H1 (cell line): Measurements from ENCODE around the gene RIMS1. TPM values are rescaled to one million over a fixed set of nuclear protein-coding genes. Genes with fewer than 3 reads are reported as not detected.

Source experiments
- CTCF ChIA-PET: fragments of 300-600 bp; sonication (Branson Sonifier 250); formaldehyde crosslinking; loops from one replicate; lab custom pipeline; 2021; ENCODE audit not compliant: partially characterized antibody; lab: Charles Lee
- POLR2A ChIA-PET: fragments of 300-600 bp; sonication (Branson Sonifier 250); formaldehyde crosslinking; loops from one replicate; lab custom pipeline; 2021; ENCODE audit warnings: inconsistent platforms; ENCODE audit not compliant: partially characterized antibody; lab: Charles Lee
- DNase-seq, 2 experiments: peaks; one replicate each; pipeline versions ENCODE4 v3.0.0 to v3.0.0-alpha.2; 2010 to 2022; ENCODE audit warnings: low spot score in 2 of 2, low read depth in 1 of 2, mixed read lengths in 1 of 2
- FAIRE-seq: peaks from 2 replicates; lab custom pipeline; 2011; peaks lifted over from hg19 to GRCh38; lab: Jason Lieb, UNC
- H2AFZ ChIP-seq: 2 replicates; pipeline ENCODE4 v1.8.1; 2012; ENCODE audit warnings: low read length, inconsistent platforms
- H2AK5ac ChIP-seq: 2 replicates; pipeline ENCODE4 v1.6.1; 2013; ENCODE audit warnings: low read depth, low read length
- H2BK120ac ChIP-seq: replicated peaks from 2 replicates; pipeline ENCODE3; 2013; ENCODE audit warnings: low read depth, low read length, inconsistent platforms
- H2BK12ac ChIP-seq: 2 replicates; pipeline ENCODE4 v1.6.1; 2013; ENCODE audit warnings: low read depth, low read length
- H2BK15ac ChIP-seq: 2 replicates; pipeline ENCODE4 v1.6.1; 2013; ENCODE audit warnings: low read length
- H2BK20ac ChIP-seq: 2 replicates; pipeline ENCODE4 v1.6.1; 2013; ENCODE audit warnings: low read length
- H2BK5ac ChIP-seq: 2 replicates; pipeline ENCODE4 v1.6.1; 2013; ENCODE audit warnings: low read depth, low read length
- H3K14ac ChIP-seq: 2 replicates; pipeline ENCODE4 v1.6.1; 2013; ENCODE audit warnings: inconsistent platforms; ENCODE audit not compliant: insufficient read length
- H3K18ac ChIP-seq: 2 replicates; pipeline ENCODE4 v1.6.1; 2013; ENCODE audit warnings: low read length; ENCODE audit errors: extremely low read depth
- H3K23ac ChIP-seq: 2 replicates; pipeline ENCODE4 v1.6.1; 2013; ENCODE audit warnings: inconsistent platforms; ENCODE audit not compliant: insufficient read length
- H3K23me2 ChIP-seq: 2 replicates; pipeline ENCODE4 v1.6.1; 2013; ENCODE audit warnings: low read depth, low read length
- H3K27ac ChIP-seq: 2 replicates; pipeline ENCODE4 v1.6.1; 2011; ENCODE audit warnings: low read depth, low read length, inconsistent platforms
- H3K27me3 ChIP-seq, 4 experiments: replicated peaks in 1 of 4; 1 replicate in 1 of 4; 2 replicates in 3 of 4; pipeline versions ENCODE4 v1.6.1 to v1.8.1; 2011 to 2013; ENCODE audit warnings: low read length in 3 of 4, mild to moderate bottlenecking in 3 of 4, inconsistent platforms in 2 of 4, mixed read lengths in 2 of 4, moderate library complexity in 1 of 4; ENCODE audit not compliant: control insufficient read depth in 3 of 4, insufficient read depth in 3 of 4; ENCODE audit errors: extremely low read depth in 1 of 4
- H3K36me3 ChIP-seq, 4 experiments: 2 replicates each; pipeline versions ENCODE4 v1.6.1 to v1.8.1; 2011 to 2013; ENCODE audit warnings: mild to moderate bottlenecking in 4 of 4, low read length in 3 of 4, moderate library complexity in 2 of 4, control low read depth in 1 of 4, inconsistent platforms in 1 of 4; ENCODE audit not compliant: insufficient read depth in 4 of 4, control insufficient read depth in 2 of 4
- H3K4ac ChIP-seq: replicated peaks from 2 replicates; pipeline ENCODE3; 2013; ENCODE audit warnings: low read length, low read depth, mixed read lengths, inconsistent platforms; ENCODE audit not compliant: insufficient read length
- H3K4me1 ChIP-seq, 4 experiments: replicated peaks in 1 of 4; 1 replicate in 1 of 4; 2 replicates in 3 of 4; pipeline versions ENCODE4 v1.6.1 to v1.8.1; 2011 to 2013; ENCODE audit warnings: low read length in 3 of 4, inconsistent platforms in 2 of 4, mixed read lengths in 1 of 4; ENCODE audit not compliant: insufficient read depth in 4 of 4, control insufficient read depth in 3 of 4
- H3K4me2 ChIP-seq, 2 experiments: 2 replicates each; pipeline versions ENCODE4 v1.6.1 to v1.8.1; 2011 to 2013; ENCODE audit warnings: low read depth in 2 of 2, low read length in 2 of 2, control low read depth in 1 of 2, inconsistent platforms in 1 of 2, mild to moderate bottlenecking in 1 of 2; ENCODE audit not compliant: insufficient read depth in 1 of 2
- H3K4me3 ChIP-seq, 4 experiments: fragments of 200-600, 300-600 bp in 1 of 4; sonication (generic), shearing (Covaris generic), sonication (Bioruptor Twin) in 1 of 4; 2 replicates each; pipeline versions ENCODE4 v1.5.1 to v1.8.1; 2011 to 2016; ENCODE audit warnings: low read length in 4 of 4, low read depth in 3 of 4, control low read depth in 2 of 4, inconsistent platforms in 2 of 4, mild to moderate bottlenecking in 2 of 4, mixed read lengths in 1 of 4, moderate library complexity in 1 of 4; ENCODE audit not compliant: insufficient read depth in 2 of 4; ENCODE audit errors: extremely low read depth in 1 of 4
- H3K56ac ChIP-seq: replicated peaks from 2 replicates; pipeline ENCODE3; 2013; ENCODE audit warnings: low read depth, mild to moderate bottlenecking, mixed read lengths, low read length, inconsistent platforms; ENCODE audit not compliant: insufficient read length
- H3K79me1 ChIP-seq: 2 replicates; pipeline ENCODE4 v1.6.1; 2013; ENCODE audit warnings: low read depth, low read length, control low read depth
- H3K79me2 ChIP-seq, 2 experiments: 2 replicates each; pipeline versions ENCODE4 v1.6.1 to v1.8.1; 2012 to 2013; ENCODE audit warnings: low read length in 2 of 2, mild to moderate bottlenecking in 2 of 2, inconsistent platforms in 1 of 2; ENCODE audit not compliant: insufficient read depth in 2 of 2, control insufficient read depth in 1 of 2
- H3K9ac ChIP-seq, 4 experiments: replicated peaks in 1 of 4; 1 replicate in 1 of 4; 2 replicates in 3 of 4; pipeline versions ENCODE4 v1.6.1 to v1.8.1; 2011 to 2013; ENCODE audit warnings: low read depth in 3 of 4, low read length in 3 of 4, control low read depth in 2 of 4, mild to moderate bottlenecking in 2 of 4, moderate library complexity in 2 of 4, inconsistent platforms in 1 of 4; ENCODE audit errors: extremely low read depth in 1 of 4
- H3K9me3 ChIP-seq, 2 experiments: 2 replicates each; pipeline versions ENCODE4 v1.6.1 to v1.8.1; 2012 to 2013; ENCODE audit warnings: mild to moderate bottlenecking in 2 of 2, moderate library complexity in 2 of 2, control low read depth in 1 of 2, inconsistent platforms in 1 of 2, low read depth in 1 of 2, low read length in 1 of 2, mixed read lengths in 1 of 2; ENCODE audit not compliant: insufficient read depth in 2 of 2
- H4K20me1 ChIP-seq, 2 experiments: replicated peaks in 1 of 2; 2 replicates each; pipeline versions ENCODE3 to v1.8.1; 2011 to 2013; ENCODE audit warnings: inconsistent platforms in 2 of 2, low read length in 2 of 2, mild to moderate bottlenecking in 1 of 2; ENCODE audit not compliant: insufficient read depth in 2 of 2, control insufficient read depth in 1 of 2
- H4K5ac ChIP-seq: 2 replicates; pipeline ENCODE4 v1.6.1; 2013; ENCODE audit warnings: low read length, low read depth, mixed read lengths, inconsistent platforms; ENCODE audit not compliant: insufficient read length
- H4K8ac ChIP-seq: 2 replicates; pipeline ENCODE4 v1.8.0; 2013; ENCODE audit warnings: mild to moderate bottlenecking, moderate library complexity, low read length, inconsistent platforms; ENCODE audit not compliant: insufficient read depth; ENCODE audit errors: extremely low read depth
- H4K91ac ChIP-seq: replicated peaks from 2 replicates; pipeline ENCODE3; 2013; ENCODE audit warnings: low read length, mixed read lengths, inconsistent platforms; ENCODE audit not compliant: insufficient read length
- CEBPB ChIP-seq: IDR thresholded peaks from 2 replicates; pipeline ENCODE4 v1.6.1; 2012; ENCODE audit warnings: low read depth, low read length
- CHD2 ChIP-seq: IDR thresholded peaks from 2 replicates; pipeline ENCODE4 v1.6.1; 2012; ENCODE audit warnings: low read length, improper control_type of control experiment
- EZH2 ChIP-seq: fragments of 200-600 bp; sonication (generic); IDR thresholded peaks from 2 replicates; pipeline ENCODE4 v1.7.1; 2012; ENCODE audit warnings: low read depth, mild to moderate bottlenecking, moderate library complexity, low read length, inconsistent platforms; ENCODE audit not compliant: severe bottlenecking
- RFX5 ChIP-seq: IDR thresholded peaks from 2 replicates; pipeline ENCODE4 v1.6.1; 2011; ENCODE audit warnings: low read depth, low read length, improper control_type of control experiment, borderline replicate concordance
- SIRT6 ChIP-seq: IDR thresholded peaks from one replicate; pipeline ENCODE4 v1.7.1; 2012; ENCODE audit warnings: low read length, inconsistent platforms
- SIX5 ChIP-seq: IDR thresholded peaks from 2 replicates; pipeline ENCODE4 v1.6.1; 2011; ENCODE audit warnings: mild to moderate bottlenecking, low read depth, low read length
- TCF12 ChIP-seq: IDR thresholded peaks from 2 replicates; pipeline ENCODE4 v1.6.1; 2011; ENCODE audit warnings: low read depth, mild to moderate bottlenecking, low read length
- WGBS, 2 experiments: shearing (Covaris generic) in 1 of 2; methylation state at CpG; one replicate each; pipeline versions ENCODE4 v1.1.6 to v1.1.7; 2013 to 2015; ENCODE audit warnings: low lambda C conversion rate in 2 of 2, mixed read lengths in 2 of 2, inconsistent platforms in 1 of 2, low coverage in 1 of 2, missing lambda C conversion rate in 1 of 2; ENCODE audit not compliant: insufficient replicate concordance in 2 of 2, insufficient coverage in 1 of 2, insufficient read length in 1 of 2; ENCODE audit errors: extremely low coverage in 1 of 2, missing lambda C conversion rate in 1 of 2; 5-methylcytosine and 5-hydroxymethylcytosine counted together
- polyA plus RNA-seq, 7 experiments: library from polyadenylated mRNA; depleted of rRNA in 3 of 7; stranded (reverse) in 5 of 7; unstranded in 2 of 7; fragments of >200 nt in 5 of 7; fragments of 200-250 nt in 2 of 7; gene quantifications; 1 replicate in 5 of 7; 2 replicates in 1 of 7; 4 replicates in 1 of 7; pipeline versions ENCODE4 v1.2.1 to v1.2.3, GENCODE V29; 2011 to 2013; ENCODE audit warnings: missing spikeins in 2 of 7, mixed read lengths in 2 of 7
- total RNA-seq: library from RNA; stranded (reverse); fragmentation: NEBNext Ultra II Directional; extraction: Animal tissue kit (Norgen Biotek cat#: 25700); gene quantifications from 2 replicates; pipeline ENCODE4 v1.2.1, GENCODE V29; 2021

Gene RIMS1
- total and polyA plus RNA-seq, 2 of the 8 experiments (the other 6 are each of a cell fraction or from before 2014, with no cell fraction given) = 0.63 to 2.3 TPM

- Histone ChIP-seq H2AFZ (no peak overlapping the region), H2BK20ac (no peak overlapping the region), H3K4me1 (peaks cover 0 to 2% (median 0%) of the 10 kb centered on the region in 4 experiments; a peak in 1 of 7 replicates), H3K4me3 (no peak overlapping the region), H3K27me3 (no peaks in the 10 kb centered on the region), H4K5ac (no peak overlapping the region), H2BK120ac (no peak overlapping the region), H2AK5ac (no peak overlapping the region), H3K4me2 (no peak overlapping the region), H4K91ac (no peak overlapping the region), H3K27ac (no peak overlapping the region), H3K18ac (no peak overlapping the region), H2BK12ac (no peak overlapping the region), H3K23ac (no peak overlapping the region), H3K23me2 (no peaks in the 10 kb centered on the region), H3K56ac (no peak overlapping the region), H3K14ac (no peak overlapping the region), H3K9ac (no peak overlapping the region), H3K79me2 (no peaks in the 10 kb centered on the region), H3K9me3 (no peaks in the 10 kb centered on the region), H3K4ac (no peak overlapping the region), H3K79me1 (no peaks in the 10 kb centered on the region), H4K8ac (no peak overlapping the region), H3K36me3 (no peaks in the 10 kb centered on the region), H2BK5ac (no peak overlapping the region), H2BK15ac (no peak overlapping the region), H4K20me1 (no peaks in the 10 kb centered on the region)
- no peak for TF ChIP-seq CEBPB
- TF ChIP-seq EZH2 = no peak
- TF ChIP-seq SIX5 = no peak
- no peak for TF ChIP-seq SIRT6
- TF ChIP-seq CHD2 = no peak
- TF ChIP-seq TCF12 = no peak
- TF ChIP-seq RFX5 = no peak
- FAIRE-seq (no peak), DNase-seq (no peak)
- ChIA-PET POLR2A (no interaction called here), CTCF (no interaction called here)
- WGBS, 2 experiments = 100% methylated on average over 1 of the region's 1 CpG; no CpG with 5 or more reads in 1 of the 2 experiments
Measured at GRCh38 chr6:72213654-72214053, 327.3 kb downstream of the RIMS1 start.
